H1 (cell line): ENCODE measurements around the gene PDGFB.

Experiments
- ATF3 ChIP-seq: IDR thresholded peaks from 2 replicates; pipeline ENCODE4 v1.6.1; 2011; ENCODE audit warnings: low read depth, mild to moderate bottlenecking, low read length; ENCODE audit not compliant: insufficient read depth
- CREB1 ChIP-seq: IDR thresholded peaks from 2 replicates; pipeline ENCODE4 v1.6.1; 2012; ENCODE audit warnings: inconsistent platforms
- CTCF ChIP-seq, 3 experiments: IDR thresholded peaks; 1 replicate in 2 of 3; 2 replicates in 1 of 3; pipeline versions ENCODE4 v1.5.1 to v1.6.1; 2011; ENCODE audit warnings: low read length in 3 of 3, mild to moderate bottlenecking in 3 of 3, inconsistent platforms in 2 of 3, low read depth in 1 of 3, moderate library complexity in 1 of 3; ENCODE audit not compliant: insufficient read depth in 1 of 3; ENCODE audit errors: control extremely low read depth in 1 of 3
- EP300 ChIP-seq, 2 experiments: IDR thresholded peaks; 1 replicate in 1 of 2; 2 replicates in 1 of 2; pipeline ENCODE4 v1.6.1; 2011 to 2012; ENCODE audit warnings: low read depth in 2 of 2, low read length in 2 of 2, mild to moderate bottlenecking in 2 of 2, borderline replicate concordance in 1 of 2, inconsistent platforms in 1 of 2, moderate library complexity in 1 of 2
- EZH2 ChIP-seq: fragments of 200-600 bp; sonication (generic); IDR thresholded peaks from 2 replicates; pipeline ENCODE4 v1.7.1; 2012; ENCODE audit warnings: low read depth, mild to moderate bottlenecking, moderate library complexity, low read length, inconsistent platforms; ENCODE audit not compliant: severe bottlenecking
- FOSL1 ChIP-seq: IDR thresholded peaks from 2 replicates; pipeline ENCODE4 v1.6.1; 2011; ENCODE audit warnings: mild to moderate bottlenecking, low read depth, low read length, moderate library complexity; ENCODE audit not compliant: insufficient read depth
- HDAC6 ChIP-seq: IDR thresholded peaks from one replicate; pipeline ENCODE4 v1.7.1; 2012; ENCODE audit warnings: low read depth, mild to moderate bottlenecking, inconsistent platforms, low read length, moderate library complexity
- PHF8 ChIP-seq: fragments of 200-600 bp; sonication (generic); conservative IDR thresholded peaks from 2 replicates; pipeline ENCODE4 v1.7.1; 2012; ENCODE audit warnings: low read depth, mild to moderate bottlenecking, inconsistent platforms, low read length, moderate library complexity
- POLR2A ChIP-seq, 2 experiments: IDR thresholded peaks; 1 replicate in 1 of 2; 2 replicates in 1 of 2; pipeline ENCODE4 v1.6.1; 2011; ENCODE audit warnings: low read depth in 2 of 2, low read length in 2 of 2, mild to moderate bottlenecking in 2 of 2; ENCODE audit errors: control extremely low read depth in 1 of 2
- SIRT6 ChIP-seq: IDR thresholded peaks from one replicate; pipeline ENCODE4 v1.7.1; 2012; ENCODE audit warnings: low read length, inconsistent platforms
- SP2 ChIP-seq: IDR thresholded peaks from 2 replicates; pipeline ENCODE4 v1.6.1; 2012; ENCODE audit warnings: mild to moderate bottlenecking, low read length, inconsistent platforms
- SUZ12 ChIP-seq: fragments of 200-600 bp; sonication (generic); IDR thresholded peaks from 2 replicates; pipeline ENCODE4 v1.6.1; 2012; ENCODE audit warnings: mild to moderate bottlenecking, inconsistent platforms, low read length, moderate library complexity, mixed read lengths
- YY1 ChIP-seq: IDR thresholded peaks from 2 replicates; pipeline ENCODE4 v1.6.1; 2011; ENCODE audit warnings: low read depth, mild to moderate bottlenecking, low read length

DNA sequence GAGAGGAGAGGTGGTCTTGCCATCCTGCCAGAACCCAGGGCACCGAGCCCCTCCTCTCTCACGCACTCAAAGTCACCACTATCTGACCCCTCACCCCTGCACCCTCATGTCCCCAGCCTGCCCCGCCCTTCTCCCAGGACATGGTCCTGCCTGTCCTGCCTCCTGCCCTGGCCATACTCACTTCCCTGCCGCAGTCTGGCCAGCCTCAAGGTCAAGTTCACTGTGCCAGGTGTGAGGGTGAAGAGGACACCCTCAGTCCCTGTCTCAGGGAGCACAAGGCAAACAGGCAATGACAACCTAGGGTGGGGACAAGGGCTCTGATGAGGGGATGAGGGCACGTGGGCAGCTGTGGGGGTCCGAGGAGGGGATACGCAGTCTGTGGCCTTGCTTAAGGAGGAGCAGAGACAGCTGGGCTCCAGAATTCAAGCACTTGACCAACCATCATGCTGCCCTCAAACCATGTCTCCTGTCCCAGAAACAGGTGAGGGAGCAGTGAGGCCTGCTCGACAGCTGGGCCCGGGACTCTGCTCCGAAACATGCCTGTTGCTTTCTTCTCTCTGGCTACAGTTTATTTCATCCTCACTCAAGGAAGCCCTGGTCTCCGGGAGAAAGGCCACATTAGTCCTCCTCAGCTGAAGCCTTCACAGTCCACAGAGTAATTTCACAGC lies 36.6 kb downstream of the PDGFB start:
- TF ChIP-seq POLR2A (IDR thresholded peaks at IDR 0.05; ENCODE audit: control extremely low read depth in 1 of 2, low read depth in 2 of 2, low read length in 2 of 2) (peak in 1 of 2 experiments; percentile 58; a peak in 1 of 3 replicates), SUZ12 (no peak), EP300 (IDR thresholded peaks at IDR 0.05; ENCODE audit: borderline replicate concordance in 1 of 2, low read depth in 2 of 2, low read length in 2 of 2) (no peak), CTCF (IDR thresholded peaks at IDR 0.05; ENCODE audit: control extremely low read depth in 1 of 3, insufficient read depth in 1 of 3, low read depth in 1 of 3, low read length in 3 of 3) (no peak), SIRT6 (no peak), HDAC6 (no peak), SP2 (no peak), CREB1 (no peak), YY1 (no peak), ATF3 (no peak), EZH2 (no peak), PHF8 (no peak), FOSL1 (no peak)
